IPS-18a (cell line): ENCODE data around the gene FSD1.

Experiments used
- H3K27ac ChIP-seq: one replicate; pipeline ENCODE4 v1.5.1; 2013; ENCODE audit warnings: low read length
- H3K27me3 ChIP-seq: one replicate; pipeline ENCODE4 v1.6.1; 2013; ENCODE audit warnings: mild to moderate bottlenecking, low read length; ENCODE audit not compliant: control insufficient read depth, insufficient read depth
- H3K36me3 ChIP-seq: one replicate; pipeline ENCODE4 v1.6.1; 2013; ENCODE audit warnings: low read depth, low read length; ENCODE audit not compliant: control insufficient read depth
- H3K4me1 ChIP-seq: one replicate; pipeline ENCODE4 v1.6.1; 2013; ENCODE audit warnings: low read depth, low read length; ENCODE audit not compliant: control insufficient read depth
- H3K4me3 ChIP-seq: one replicate; pipeline ENCODE4 v1.5.1; 2013; ENCODE audit warnings: low read length
- H3K9ac ChIP-seq: one replicate; pipeline ENCODE4 v1.6.1; 2013; ENCODE audit warnings: mild to moderate bottlenecking, low read length, moderate library complexity
- H3K9me3 ChIP-seq: one replicate; pipeline ENCODE4 v1.6.1; 2013; ENCODE audit warnings: low read depth, low read length; ENCODE audit not compliant: control insufficient read depth

FSD1 gene

GRCh38 chr19:4371247-4372164 is 67.1 kb downstream of the FSD1 start:
- Histone ChIP-seq H3K27ac (no peak overlapping the region), H3K9ac (no peak overlapping the region), H3K9me3 (no peaks in the 10 kb centered on the region), H3K4me3 (no peak overlapping the region), H3K27me3 (no peaks in the 10 kb centered on the region), H3K4me1 (peaks cover 21% of the 10 kb centered on the region), H3K36me3 (no peaks in the 10 kb centered on the region)

DNA sequence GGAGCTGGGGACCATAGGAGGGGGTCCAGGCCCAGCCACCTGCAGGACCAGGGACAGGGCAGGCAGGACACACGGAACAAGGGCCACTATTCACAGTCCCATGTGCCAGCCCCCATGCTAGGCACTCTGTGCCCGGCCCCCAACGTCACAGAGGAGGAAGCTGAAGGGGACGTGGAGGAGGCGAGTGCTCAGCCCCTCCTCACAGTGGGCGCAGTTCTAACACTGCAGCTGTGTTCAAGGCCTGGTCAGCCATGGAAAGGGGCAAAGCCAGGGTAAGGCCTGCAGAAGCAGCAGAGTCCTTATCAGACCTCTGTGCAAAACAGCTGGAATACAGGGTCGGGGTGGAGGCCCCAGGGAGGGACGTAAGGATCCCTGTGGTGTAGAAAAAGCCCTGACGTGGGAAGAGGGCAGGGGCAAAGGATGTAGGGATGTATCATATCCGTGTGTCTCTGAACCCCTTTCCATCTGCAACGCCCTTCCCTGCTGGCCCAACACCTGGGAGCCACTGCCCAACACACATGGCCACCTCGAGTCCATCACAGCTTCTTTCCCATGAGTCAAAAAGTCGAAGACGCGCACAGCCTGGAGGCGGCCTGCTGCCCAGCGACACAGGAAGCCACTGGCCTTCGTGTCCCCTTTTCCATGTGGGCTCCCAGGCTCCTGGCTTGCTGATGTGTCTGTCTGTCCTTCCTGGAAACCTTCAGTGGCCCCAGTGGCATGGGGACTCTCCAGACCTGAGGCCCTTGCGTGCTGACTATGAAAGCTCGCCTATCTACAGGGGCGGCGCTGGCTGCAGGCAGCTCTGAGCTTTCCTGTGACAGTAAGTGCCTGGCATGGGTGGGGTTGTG is 68.0 kb downstream of the FSD1 start:
- Histone ChIP-seq H3K4me1 (peaks cover 29% of the 10 kb centered on the region), H3K4me3 (no peak overlapping the region), H3K36me3 (no peaks in the 10 kb centered on the region), H3K27ac (no peak overlapping the region), H3K9me3 (no peaks in the 10 kb centered on the region), H3K27me3 (no peaks in the 10 kb centered on the region), H3K9ac (no peak overlapping the region)

GRCh38 chr19:4373013-4373367 is 68.6 kb downstream of the FSD1 start:
- Histone ChIP-seq H3K36me3 (no peaks in the 10 kb centered on the region), H3K27me3 (no peaks in the 10 kb centered on the region), H3K9ac (no peak overlapping the region), H3K4me1 (peaks cover 29% of the 10 kb centered on the region), H3K27ac (no peak overlapping the region), H3K9me3 (no peaks in the 10 kb centered on the region), H3K4me3 (no peak overlapping the region)
